ENCODE results near the gene ASCC1. TPM values are rescaled to one million over a fixed set of nuclear protein-coding genes. Genes with fewer than 3 reads are reported as not detected.
A peak's percentile ranks its signal among the peaks of the same experiment; 100 is the strongest.

Gene ASCC1
- total RNA-seq, 1 donor from 2014 or later, result 38.5 TPM

GRCh38 chr10:72194949-72195348 is 21.1 kb downstream of the ASCC1 start:
- H3K4me3 ChIP-seq, result no peak overlapping the region
- H3K9me3 ChIP-seq, result no peaks in the 10 kb centered on the region
- no peak overlapping the region for H3K27ac ChIP-seq
- no peak for DNase-seq (ENCODE audit: extremely low spot score in 2 of 2)
- H3K4me1 ChIP-seq, result no peaks in the 10 kb centered on the region
- intact Hi-C loops (cut with DNase I), result no loop called here
- TF ChIP-seq POLR2A (IDR thresholded peaks at IDR 0.05), result no peak
- H3K27me3 ChIP-seq, result no peaks in the 10 kb centered on the region
- peaks cover 0 to 26% of the 10 kb centered on the region in 2 donors for H3K36me3 ChIP-seq

GRCh38 chr10:72186982-72187330 is 29.1 kb downstream of the ASCC1 start:
- TF ChIP-seq CTCF (IDR thresholded peaks at IDR 0.05) (no peak), POLR2A (IDR thresholded peaks at IDR 0.05) (no peak), POLR2AphosphoS5 (IDR thresholded peaks at IDR 0.05; ENCODE audit: insufficient read depth in 1 of 2, low read depth in 1 of 2) (no peak)
- no peaks in the 10 kb centered on the region for H3K9me3 ChIP-seq
- no peak for DNase-seq (ENCODE audit: extremely low spot score in 2 of 2)
- no peaks in the 10 kb centered on the region for H3K27me3 ChIP-seq
- intact Hi-C loops (cut with DNase I), result no loop called here
- H3K4me3 ChIP-seq, result no peak overlapping the region
- peak overlapping the region; percentile 72 for H3K27ac ChIP-seq
- H3K36me3 ChIP-seq, result peaks cover 0 to 5% of the 10 kb centered on the region in 2 donors
- peaks cover 12% of the 10 kb centered on the region for H3K4me1 ChIP-seq

- TF ChIP-seq POLR2AphosphoS5 (IDR thresholded peaks at IDR 0.05; ENCODE audit: insufficient read depth in 1 of 2, low read depth in 1 of 2) (peak in 1 of 2 donors; percentile 87), CTCF (IDR thresholded peaks at IDR 0.05) (no peak), POLR2A (IDR thresholded peaks at IDR 0.05) (no peak)
- Histone ChIP-seq H3K27ac (peak overlapping the region; percentile 72), H3K27me3 (no peaks in the 10 kb centered on the region), H3K4me1 (peaks cover 12% of the 10 kb centered on the region), H3K36me3 (peaks cover 0 to 5% of the 10 kb centered on the region in 2 donors), H3K4me3 (no peak overlapping the region), H3K9me3 (no peaks in the 10 kb centered on the region)
- DNase-seq (ENCODE audit: extremely low spot score in 2 of 2), result no peak
- intact Hi-C loops (cut with DNase I), result no loop called here
These were observed 29.7 kb downstream of the ASCC1 start for GRCh38 chr10:72186258-72186981.

- intact Hi-C loops (cut with DNase I), result no loop called here
- TF ChIP-seq CTCF (IDR thresholded peaks at IDR 0.05) (no peak), POLR2AphosphoS5 (IDR thresholded peaks at IDR 0.05; ENCODE audit: insufficient read depth in 1 of 2, low read depth in 1 of 2) (no peak), POLR2A (IDR thresholded peaks at IDR 0.05) (no peak)
- H3K36me3 ChIP-seq, result peaks cover 0 to 5% of the 10 kb centered on the region in 2 donors
These were observed 31.9 kb downstream of the ASCC1 start for GRCh38 chr10:72184156-72184555.

GRCh38 chr10:72177454-72177853 is 38.6 kb downstream of the ASCC1 start:
- intact Hi-C loops (cut with DNase I), result no loop called here
- Histone ChIP-seq H3K9me3 (no peaks in the 10 kb centered on the region), H3K36me3 (peaks cover 0 to 10% of the 10 kb centered on the region in 2 donors), H3K4me1 (peaks cover 3% of the 10 kb centered on the region), H3K27ac (no peak overlapping the region), H3K27me3 (no peaks in the 10 kb centered on the region), H3K4me3 (no peak overlapping the region)
- no peak for TF ChIP-seq POLR2A (IDR thresholded peaks at IDR 0.05)
- no peak for TF ChIP-seq POLR2AphosphoS5 (IDR thresholded peaks at IDR 0.05; ENCODE audit: insufficient read depth in 1 of 2, low read depth in 1 of 2)
- no peak for TF ChIP-seq CTCF (IDR thresholded peaks at IDR 0.05)
- DNase-seq (ENCODE audit: extremely low spot score in 2 of 2), result no peak

More at GRCh38 chr10:72184156-72184555, 31.9 kb downstream of the ASCC1 start:
- no peak overlapping the region for H3K4me3 ChIP-seq
- no peak overlapping the region for H3K27ac ChIP-seq
- peaks cover 12% of the 10 kb centered on the region for H3K4me1 ChIP-seq
- no peaks in the 10 kb centered on the region for H3K27me3 ChIP-seq
- DNase-seq (ENCODE audit: extremely low spot score in 2 of 2), result no peak
- H3K9me3 ChIP-seq, result no peaks in the 10 kb centered on the region
